H9 (cell line): Measurements from ENCODE around the gene GVQW3. TPM values are rescaled to one million over a fixed set of nuclear protein-coding genes. Genes with fewer than 3 reads are reported as not detected.

Source experiments
- DNase-seq: peaks from one replicate; pipeline ENCODE4 v3.0.0-alpha.2; 2017
- H2AFZ ChIP-seq: one replicate; pipeline ENCODE4 v1.6.1; 2013; ENCODE audit warnings: mild to moderate bottlenecking, low read length, control low read depth, moderate library complexity
- H2AK5ac ChIP-seq: 2 replicates; pipeline ENCODE4 v1.6.1; 2013; ENCODE audit warnings: low read length, control low read depth, mixed read lengths; ENCODE audit not compliant: insufficient read length
- H2BK120ac ChIP-seq: one replicate; pipeline ENCODE4 v1.6.1; 2013; ENCODE audit warnings: low read depth, mild to moderate bottlenecking, low read length, control low read depth, inconsistent platforms; ENCODE audit not compliant: poor library complexity, severe bottlenecking
- H2BK12ac ChIP-seq: 2 replicates; pipeline ENCODE4 v1.6.1; 2013; ENCODE audit warnings: low read length, control low read depth, mixed read lengths, low read depth; ENCODE audit not compliant: insufficient read length
- H2BK15ac ChIP-seq: 2 replicates; pipeline ENCODE4 v1.6.1; 2013; ENCODE audit warnings: low read depth, low read length, control low read depth
- H2BK20ac ChIP-seq: one replicate; pipeline ENCODE4 v1.6.1; 2013; ENCODE audit warnings: low read depth, mild to moderate bottlenecking, low read length, control low read depth, inconsistent platforms; ENCODE audit not compliant: poor library complexity, severe bottlenecking
- H2BK5ac ChIP-seq: 2 replicates; pipeline ENCODE4 v1.6.1; 2013; ENCODE audit warnings: low read length, control low read depth, mixed read lengths; ENCODE audit not compliant: insufficient read length
- H3K14ac ChIP-seq: 2 replicates; pipeline ENCODE4 v1.6.1; 2013; ENCODE audit warnings: low read length, control low read depth; ENCODE audit not compliant: insufficient read depth
- H3K18ac ChIP-seq: 2 replicates; pipeline ENCODE4 v1.6.1; 2013; ENCODE audit warnings: low read depth, mild to moderate bottlenecking, mixed read lengths, low read length, control low read depth; ENCODE audit not compliant: insufficient read length
- H3K23ac ChIP-seq: 2 replicates; pipeline ENCODE4 v1.6.1; 2013; ENCODE audit warnings: low read length, control low read depth, mixed read lengths, low read depth; ENCODE audit not compliant: insufficient read length
- H3K23me2 ChIP-seq: 2 replicates; pipeline ENCODE4 v1.6.1; 2013; ENCODE audit warnings: low read depth, mild to moderate bottlenecking, mixed read lengths, low read length, control low read depth; ENCODE audit not compliant: insufficient read length, poor library complexity, severe bottlenecking
- H3K27ac ChIP-seq: 2 replicates; pipeline ENCODE4 v1.5.1; 2013; ENCODE audit warnings: low read length, control low read depth, mixed read lengths, low read depth; ENCODE audit not compliant: insufficient read length
- H3K27me3 ChIP-seq: 2 replicates; pipeline ENCODE4 v1.6.1; 2013; ENCODE audit warnings: low read length, control low read depth, inconsistent platforms; ENCODE audit not compliant: insufficient read depth
- H3K4ac ChIP-seq: 2 replicates; pipeline ENCODE4 v1.6.1; 2013; ENCODE audit warnings: low read depth, mild to moderate bottlenecking, control low read depth, inconsistent platforms, low read length, moderate library complexity
- H3K4me1 ChIP-seq: 2 replicates; pipeline ENCODE4 v1.6.1; 2013; ENCODE audit warnings: low read length, control low read depth, inconsistent platforms; ENCODE audit not compliant: insufficient read depth
- H3K4me2 ChIP-seq: 2 replicates; pipeline ENCODE4 v1.6.1; 2013; ENCODE audit warnings: low read length, control low read depth, mixed read lengths; ENCODE audit not compliant: insufficient read length, insufficient read depth
- H3K56ac ChIP-seq: 2 replicates; pipeline ENCODE4 v1.6.1; 2013; ENCODE audit warnings: low read depth, mild to moderate bottlenecking, mixed read lengths, low read length, control low read depth; ENCODE audit not compliant: insufficient read length
- H3K79me1 ChIP-seq: 2 replicates; pipeline ENCODE4 v1.6.1; 2013; ENCODE audit warnings: low read depth, mild to moderate bottlenecking, moderate library complexity, low read length, control low read depth, inconsistent platforms; ENCODE audit not compliant: insufficient read depth, poor library complexity, severe bottlenecking
- H3K79me2 ChIP-seq: 2 replicates; pipeline ENCODE4 v1.6.1; 2013; ENCODE audit warnings: low read length, control low read depth, inconsistent platforms; ENCODE audit not compliant: insufficient read depth
- H3K9ac ChIP-seq: 2 replicates; pipeline ENCODE4 v1.6.1; 2013; ENCODE audit warnings: low read length, control low read depth, mixed read lengths; ENCODE audit not compliant: insufficient read length; ENCODE audit errors: extremely low read depth
- H3K9me3 ChIP-seq: one replicate; pipeline ENCODE4 v1.6.1; 2013; ENCODE audit warnings: low read depth, low read length, inconsistent platforms; ENCODE audit not compliant: control insufficient read depth
- H3T11ph ChIP-seq: one replicate; pipeline ENCODE4 v1.6.1; 2013; ENCODE audit warnings: mild to moderate bottlenecking, low read length, control low read depth, inconsistent platforms
- H4K20me1 ChIP-seq: one replicate; pipeline ENCODE4 v1.6.1; 2013; ENCODE audit not compliant: control insufficient read depth, insufficient read length, insufficient read depth
- H4K5ac ChIP-seq: 2 replicates; pipeline ENCODE4 v1.6.1; 2013; ENCODE audit warnings: low read depth, mild to moderate bottlenecking, mixed read lengths, low read length, control low read depth; ENCODE audit not compliant: insufficient read length
- H4K8ac ChIP-seq: replicated peaks from 2 replicates; pipeline ENCODE4 v1.6.1; 2013; ENCODE audit warnings: low read length, control low read depth, mixed read lengths, low read depth; ENCODE audit not compliant: insufficient read length
- H4K91ac ChIP-seq: 2 replicates; pipeline ENCODE4 v1.6.1; 2013; ENCODE audit warnings: low read depth, mild to moderate bottlenecking, moderate library complexity, mixed read lengths, low read length, control low read depth; ENCODE audit not compliant: insufficient read length
- H3K27ac Mint-ChIP-seq, 3 experiments: 2 replicates in 2 of 3; 3 replicates in 1 of 3; pipeline ENCODE4 v1.8.0; 2020 to 2021; ENCODE audit warnings: mixed read lengths in 3 of 3, mild to moderate bottlenecking in 1 of 3, moderate library complexity in 1 of 3
- H3K27me3 Mint-ChIP-seq: 2 replicates; pipeline ENCODE4 v1.8.0; 2021; ENCODE audit warnings: low read depth, mild to moderate bottlenecking, moderate library complexity, mixed read lengths
- H3K36me3 Mint-ChIP-seq, 3 experiments: 2 replicates in 2 of 3; 3 replicates in 1 of 3; pipeline ENCODE4 v1.8.0; 2020 to 2021; ENCODE audit warnings: low read depth in 3 of 3, mixed read lengths in 3 of 3; ENCODE audit not compliant: insufficient read depth in 1 of 3
- H3K4me1 Mint-ChIP-seq, 2 experiments: 2 replicates each; pipeline ENCODE4 v1.8.0; 2020; ENCODE audit warnings: mixed read lengths in 2 of 2
- H3K4me3 Mint-ChIP-seq, 2 experiments: 2 replicates in 1 of 2; 3 replicates in 1 of 2; pipeline ENCODE4 v1.8.0; 2020 to 2021; ENCODE audit warnings: mild to moderate bottlenecking in 2 of 2, mixed read lengths in 2 of 2, moderate library complexity in 1 of 2
- H3K9me3 Mint-ChIP-seq, 2 experiments: 2 replicates in 1 of 2; 3 replicates in 1 of 2; pipeline ENCODE4 v1.8.0; 2020; ENCODE audit warnings: mild to moderate bottlenecking in 2 of 2, mixed read lengths in 2 of 2, moderate library complexity in 1 of 2
- WGBS: extraction: QIAGEN DNeasy Blood & Tissue Kit; methylation state at CpG from one replicate; pipeline ENCODE4 v1.1.7; 2013; ENCODE audit warnings: missing lambda C conversion rate, low lambda C conversion rate, mixed read lengths; ENCODE audit not compliant: insufficient read length; ENCODE audit errors: extremely low coverage; 5-methylcytosine and 5-hydroxymethylcytosine counted together
- total RNA-seq: library from RNA; stranded (reverse); gene quantifications from 2 replicates; pipeline ENCODE4 v1.2.1, GENCODE V29; 2021
- TF ChIP-seq, protein P1 (sequence below): fragments of 200-600 bp; sonication (generic); conservative IDR thresholded peaks from 3 replicates; pipeline ENCODE4 v1.8.0; 2021; ENCODE audit warnings: antibody characterized with exemption, mild to moderate bottlenecking

Gene GVQW3
- total RNA-seq, 1 experiment from 2014 or later, result 4.5 TPM

DNA sequence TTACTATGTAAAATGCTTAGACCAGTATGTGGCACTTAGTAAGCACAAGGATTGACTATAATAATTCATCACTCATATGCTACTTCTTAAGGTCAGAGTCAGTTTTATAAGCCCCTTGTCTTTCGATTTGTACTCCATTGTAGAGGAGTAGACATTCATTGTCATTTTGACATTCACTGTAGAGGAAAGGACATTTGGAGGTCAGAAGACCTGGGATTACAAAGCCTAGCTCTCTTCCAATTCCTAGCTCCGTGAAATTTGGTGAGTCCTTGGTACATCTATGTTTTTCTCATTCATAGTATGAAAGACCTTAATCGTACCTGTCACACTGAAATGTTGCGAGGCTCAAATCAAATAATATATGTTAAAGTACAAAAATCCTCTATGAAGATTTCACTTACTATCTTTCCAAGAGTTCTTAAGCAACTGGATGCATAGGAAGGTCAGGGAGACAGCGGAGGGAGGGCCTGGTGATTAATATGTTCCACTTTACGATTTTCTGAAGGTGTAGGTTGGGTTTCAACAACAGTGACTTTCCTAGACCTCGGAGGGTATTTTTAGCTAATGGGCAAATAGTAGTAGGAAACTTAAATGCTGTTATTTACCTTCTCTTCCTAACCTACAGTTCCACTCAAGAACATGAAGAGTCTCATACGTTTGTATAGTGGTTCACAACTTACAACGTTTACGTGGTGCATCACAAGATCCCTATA, 62.3 kb downstream of the GVQW3 start:
- Histone ChIP-seq H4K91ac (no peak overlapping the region), H2AK5ac (no peak overlapping the region), H3K4me1 (peaks cover 5% of the 10 kb centered on the region; the same call in 1 of the 2 replicates), H3K9me3 (no peaks in the 10 kb centered on the region), H4K20me1 (no peaks in the 10 kb centered on the region), H3K27ac (no peak overlapping the region), H3K27me3 (no peaks in the 10 kb centered on the region), H3K56ac (no peak overlapping the region), H2BK12ac (no peak overlapping the region), H3T11ph (no peak overlapping the region), H3K4me2 (peak overlapping the region; percentile 58), H2AFZ (no peak overlapping the region), H3K79me2 (peaks cover 11% of the 10 kb centered on the region; the same call in 1 of the 2 replicates), H3K23ac (no peak overlapping the region), H3K18ac (no peak overlapping the region), H3K14ac (no peak overlapping the region; the same call in 1 of the 2 replicates), H3K9ac (peak overlapping the region; percentile 98), H2BK5ac (no peak overlapping the region), H4K5ac (no peak overlapping the region), H2BK120ac (no peak overlapping the region), H2BK20ac (no peak overlapping the region), H3K79me1 (no peaks in the 10 kb centered on the region), H4K8ac (no peak overlapping the region), H2BK15ac (no peak overlapping the region), H3K4ac (no peak overlapping the region; the same call in 1 of the 2 replicates), H3K23me2 (peaks cover 7% of the 10 kb centered on the region)
- H3K4me3 Mint-ChIP-seq, result peak overlapping the region; percentile 94 to 99
- peak overlapping the region; percentile 99 to 100 (median 99); a peak in 5 of 7 replicates for H3K27ac Mint-ChIP-seq
- H3K9me3 Mint-ChIP-seq, result no peaks in the 10 kb centered on the region
- TF ChIP-seq, protein P1, sequence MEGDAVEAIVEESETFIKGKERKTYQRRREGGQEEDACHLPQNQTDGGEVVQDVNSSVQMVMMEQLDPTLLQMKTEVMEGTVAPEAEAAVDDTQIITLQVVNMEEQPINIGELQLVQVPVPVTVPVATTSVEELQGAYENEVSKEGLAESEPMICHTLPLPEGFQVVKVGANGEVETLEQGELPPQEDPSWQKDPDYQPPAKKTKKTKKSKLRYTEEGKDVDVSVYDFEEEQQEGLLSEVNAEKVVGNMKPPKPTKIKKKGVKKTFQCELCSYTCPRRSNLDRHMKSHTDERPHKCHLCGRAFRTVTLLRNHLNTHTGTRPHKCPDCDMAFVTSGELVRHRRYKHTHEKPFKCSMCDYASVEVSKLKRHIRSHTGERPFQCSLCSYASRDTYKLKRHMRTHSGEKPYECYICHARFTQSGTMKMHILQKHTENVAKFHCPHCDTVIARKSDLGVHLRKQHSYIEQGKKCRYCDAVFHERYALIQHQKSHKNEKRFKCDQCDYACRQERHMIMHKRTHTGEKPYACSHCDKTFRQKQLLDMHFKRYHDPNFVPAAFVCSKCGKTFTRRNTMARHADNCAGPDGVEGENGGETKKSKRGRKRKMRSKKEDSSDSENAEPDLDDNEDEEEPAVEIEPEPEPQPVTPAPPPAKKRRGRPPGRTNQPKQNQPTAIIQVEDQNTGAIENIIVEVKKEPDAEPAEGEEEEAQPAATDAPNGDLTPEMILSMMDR, result no peak
- H3K27me3 Mint-ChIP-seq, result no peaks in the 10 kb centered on the region
- peaks cover 3 to 24% (median 5%) of the 10 kb centered on the region in 3 experiments; a peak in 5 of 7 replicates for H3K36me3 Mint-ChIP-seq
- no peak for DNase-seq
- WGBS, result no CpG with 5 or more reads among the region's 10 CpGs
- peaks cover 32 to 34% of the 10 kb centered on the region in 2 experiments for H3K4me1 Mint-ChIP-seq
